CD4-positive, alpha-beta T cell treated with Interleukin-4 for 1 hour (primary cell): Measurements from ENCODE around the gene C2orf78.

ENCODE experiments used
- DNase-seq, 2 donors: peaks; one replicate each; pipeline ENCODE4 v3.0.0-alpha.2; 2020 to 2022

The C2orf78 gene

GRCh38 chr2:73839653-73840411 lies 55.8 kb downstream of the C2orf78 start:
- no peak for DNase-seq

GRCh38 chr2:73841912-73842738 lies 58.1 kb downstream of the C2orf78 start:
- DNase-seq: no peak

- no peak for DNase-seq
Observed at GRCh38 chr2:73842739-73843019, 58.7 kb downstream of the C2orf78 start.

- no peak for DNase-seq
Observed at GRCh38 chr2:73844087-73844486, 60.1 kb downstream of the C2orf78 start.

- no peak for DNase-seq
Observed at GRCh38 chr2:73850009-73850408, 66.0 kb downstream of the C2orf78 start.

- DNase-seq: no peak
Observed at GRCh38 chr2:73851274-73851673, 67.3 kb downstream of the C2orf78 start.

GRCh38 chr2:73852020-73852419 lies 68.0 kb downstream of the C2orf78 start:
- DNase-seq: no peak

- DNase-seq: no peak
Observed at GRCh38 chr2:73855526-73855925, 71.5 kb downstream of the C2orf78 start.

GRCh38 chr2:73856214-73856613 lies 72.2 kb downstream of the C2orf78 start:
- DNase-seq: no peak

GRCh38 chr2:73859721-73860586 lies 76.0 kb downstream of the C2orf78 start:
- no peak for DNase-seq

GRCh38 chr2:73862987-73863386 lies 79.0 kb downstream of the C2orf78 start:
- DNase-seq: no peak
